Neural cell (in vitro differentiated cells): ENCODE measurements around the gene KLHL10.

Source experiments
- CTCF ChIP-seq: fragments of 450-650 bp; IDR thresholded peaks from 2 replicates; pipeline ENCODE4 v1.5.1; 2014; ENCODE audit warnings: antibody characterized with exemption, mild to moderate bottlenecking, moderate library complexity; ENCODE audit not compliant: poor library complexity, severe bottlenecking
- EZH2 ChIP-seq: fragments of 200-600, 300-800 bp; shearing (Covaris generic), sonication (generic); IDR thresholded peaks from 2 replicates; pipeline ENCODE4 v1.6.1; 2014; ENCODE audit warnings: antibody characterized with exemption, low read length, borderline replicate concordance, mild to moderate bottlenecking; ENCODE audit not compliant: insufficient read depth, poor library complexity, severe bottlenecking
- MXI1 ChIP-seq: fragments of 450-650 bp; conservative IDR thresholded peaks from 2 replicates; pipeline ENCODE4 v1.6.1; 2014; ENCODE audit warnings: antibody characterized with exemption, mild to moderate bottlenecking; ENCODE audit not compliant: poor library complexity, severe bottlenecking
- REST ChIP-seq: IDR thresholded peaks from 2 replicates; pipeline ENCODE4 v1.6.1; 2012; ENCODE audit warnings: borderline replicate concordance
- SMC3 ChIP-seq: fragments of 450-650 bp; conservative IDR thresholded peaks from 2 replicates; pipeline ENCODE4 v1.6.1; 2014; ENCODE audit warnings: antibody characterized with exemption, mild to moderate bottlenecking, moderate library complexity; ENCODE audit not compliant: poor library complexity
- TAF1 ChIP-seq: IDR thresholded peaks from 2 replicates; pipeline ENCODE4 v1.6.1; 2012; ENCODE audit warnings: low read depth

GRCh38 chr17:41797377-41797776 is 40.2 kb upstream of the KLHL10 start:
- no peak for TF ChIP-seq EZH2
- TF ChIP-seq SMC3: no peak
- TF ChIP-seq CTCF: no peak
- TF ChIP-seq REST: no peak
- TF ChIP-seq TAF1: no peak
- no peak for TF ChIP-seq MXI1
